Skin of body (tissue), 2 donors: ENCODE results near the gene CERS5. TPM values are rescaled to one million over a fixed set of nuclear protein-coding genes. Genes with fewer than 3 reads are reported as not detected.
"Not testable (repeated sequence)": the region's sequence is repeated elsewhere in the genome, so short reads cannot be mapped to it uniquely, and the experiment has no call there.

ENCODE experiments used
- DNase-seq: peaks from one replicate; lab custom pipeline; 2025; lab: John Stamatoyannopoulos, UW
- total RNA-seq: library from RNA; depleted of rRNA; stranded (reverse); fragments of >200 nt; gene quantifications from one replicate; pipeline ENCODE4 v1.2.3, GENCODE V29; 2014

The CERS5 gene
- total RNA-seq, 1 donor from 2014 or later = 40.8 TPM

- no peak for DNase-seq
These were observed 63.3 kb downstream of the CERS5 start, which contains the start of gene GPD1 for GRCh38 chr12:50103767-50104321. TSS of gene GPD1 (plus strand) at chr12:50104008. CDS start at chr12:50104051, 43 bp downstream.

- no peak for DNase-seq
These were observed 63.8 kb downstream of the CERS5 start for GRCh38 chr12:50103351-50103750.

GRCh38 chr12:50102646-50103309 is 64.4 kb downstream of the CERS5 start:
- DNase-seq = no peak

GRCh38 chr12:50102131-50102531 is 65.0 kb downstream of the CERS5 start:
- DNase-seq = no peak

GRCh38 chr12:50101663-50102062 is 65.5 kb downstream of the CERS5 start:
- peak; percentile 12 for DNase-seq

- no peak for DNase-seq
These were observed 66.6 kb downstream of the CERS5 start for GRCh38 chr12:50100561-50100960.

- no peak for DNase-seq
These were observed 67.7 kb downstream of the CERS5 start for GRCh38 chr12:50099302-50100008.

- no peak for DNase-seq
These were observed 69.2 kb downstream of the CERS5 start for GRCh38 chr12:50097952-50098351.

GRCh38 chr12:50090391-50090790 is 76.8 kb downstream of the CERS5 start:
- no peak for DNase-seq

GRCh38 chr12:50089730-50090129 is 77.4 kb downstream of the CERS5 start:
- no peak for DNase-seq

GRCh38 chr12:50088577-50089335 is 78.4 kb downstream of the CERS5 start:
- no peak for DNase-seq

- DNase-seq = no peak
These were observed 79.2 kb downstream of the CERS5 start for GRCh38 chr12:50087995-50088394.

GRCh38 chr12:50087151-50087550 is 80.0 kb downstream of the CERS5 start:
- no peak for DNase-seq

GRCh38 chr12:50086148-50086547 is 81.0 kb downstream of the CERS5 start:
- DNase-seq = no peak

- no peak for DNase-seq
These were observed 81.5 kb downstream of the CERS5 start for GRCh38 chr12:50085615-50086072.

GRCh38 chr12:50084775-50085614 is 82.2 kb downstream of the CERS5 start, which contains the start of gene SMARCD1:
TSS of gene SMARCD1 (plus strand) at chr12:50085342. CDS start at chr12:50085370, 28 bp downstream.
- DNase-seq = peak; percentile 87

GRCh38 chr12:50084409-50084774 is 82.8 kb downstream of the CERS5 start:
- not testable (repeated sequence) for DNase-seq

GRCh38 chr12:50083301-50083700 is 83.9 kb downstream of the CERS5 start:
- no peak for DNase-seq

- DNase-seq = no peak
These were observed 84.5 kb downstream of the CERS5 start for GRCh38 chr12:50082644-50083043.

GRCh38 chr12:50081096-50081808 is 85.9 kb downstream of the CERS5 start:
- no peak for DNase-seq
